ENCODE measurements around the gene SERINC5.

DNA sequence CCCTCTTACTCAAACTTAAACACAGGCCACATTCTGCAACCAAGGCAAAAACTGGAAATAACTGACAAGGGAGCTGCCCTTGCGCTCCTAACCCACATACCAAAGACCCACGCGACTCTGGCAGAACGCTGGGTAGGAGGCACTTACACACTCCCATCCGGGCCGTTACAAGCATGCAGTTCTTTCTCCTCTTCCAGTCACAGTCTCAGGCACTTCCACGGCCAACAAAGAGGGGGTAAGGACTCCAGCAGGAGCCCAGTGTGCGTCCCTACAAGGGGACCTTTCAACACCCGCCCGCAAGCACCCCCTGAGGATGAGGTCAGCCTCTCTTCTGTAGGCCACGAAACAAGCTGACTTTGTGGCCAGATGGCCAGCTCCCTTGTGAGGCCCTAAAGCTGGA, 57.4 kb downstream of the SERINC5 start:
- TF ChIP-seq SIN3A (IDR thresholded peaks at IDR 0.05; ENCODE audit: borderline replicate concordance, low read depth, low read length), result no peak
- TF ChIP-seq POLR2AphosphoS5 (IDR thresholded peaks at IDR 0.05; ENCODE audit: low read depth, low read length), result no peak
- TF ChIP-seq, protein P1, sequence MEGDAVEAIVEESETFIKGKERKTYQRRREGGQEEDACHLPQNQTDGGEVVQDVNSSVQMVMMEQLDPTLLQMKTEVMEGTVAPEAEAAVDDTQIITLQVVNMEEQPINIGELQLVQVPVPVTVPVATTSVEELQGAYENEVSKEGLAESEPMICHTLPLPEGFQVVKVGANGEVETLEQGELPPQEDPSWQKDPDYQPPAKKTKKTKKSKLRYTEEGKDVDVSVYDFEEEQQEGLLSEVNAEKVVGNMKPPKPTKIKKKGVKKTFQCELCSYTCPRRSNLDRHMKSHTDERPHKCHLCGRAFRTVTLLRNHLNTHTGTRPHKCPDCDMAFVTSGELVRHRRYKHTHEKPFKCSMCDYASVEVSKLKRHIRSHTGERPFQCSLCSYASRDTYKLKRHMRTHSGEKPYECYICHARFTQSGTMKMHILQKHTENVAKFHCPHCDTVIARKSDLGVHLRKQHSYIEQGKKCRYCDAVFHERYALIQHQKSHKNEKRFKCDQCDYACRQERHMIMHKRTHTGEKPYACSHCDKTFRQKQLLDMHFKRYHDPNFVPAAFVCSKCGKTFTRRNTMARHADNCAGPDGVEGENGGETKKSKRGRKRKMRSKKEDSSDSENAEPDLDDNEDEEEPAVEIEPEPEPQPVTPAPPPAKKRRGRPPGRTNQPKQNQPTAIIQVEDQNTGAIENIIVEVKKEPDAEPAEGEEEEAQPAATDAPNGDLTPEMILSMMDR (IDR thresholded peaks at IDR 0.05), result no peak
- no peak for TF ChIP-seq CHD2 (IDR thresholded peaks at IDR 0.05; ENCODE audit: low read length, partially characterized antibody)
